NCI-H345 (cell line): ENCODE results near the gene CDC42BPA.
A peak's percentile ranks its signal among the peaks of the same experiment; 100 is the strongest.
"Not testable (repeated sequence)": the region's sequence is repeated elsewhere in the genome, so short reads cannot be mapped to it uniquely, and the experiment has no call there.

Source experiments
- DNase-seq: peaks from one replicate; lab custom pipeline; 2025; lab: John Stamatoyannopoulos, UW

The CDC42BPA gene

GRCh38 chr1:227261501-227261900, 56.8 kb downstream of the CDC42BPA start:
- DNase-seq: no peak

GRCh38 chr1:227260433-227260832, 57.9 kb downstream of the CDC42BPA start:
- DNase-seq: no peak

GRCh38 chr1:227257964-227258363, 60.3 kb downstream of the CDC42BPA start:
- no peak for DNase-seq

- no peak for DNase-seq
Observed at GRCh38 chr1:227255086-227255732, 63.1 kb downstream of the CDC42BPA start.

GRCh38 chr1:227253065-227253464, 65.2 kb downstream of the CDC42BPA start:
- no peak for DNase-seq

GRCh38 chr1:227245613-227246320, 72.5 kb downstream of the CDC42BPA start:
- no peak for DNase-seq

- no peak for DNase-seq
Observed at GRCh38 chr1:227244339-227245118, 73.8 kb downstream of the CDC42BPA start.

GRCh38 chr1:227242811-227243682, 75.2 kb downstream of the CDC42BPA start:
- DNase-seq: no peak

GRCh38 chr1:227240983-227241382, 77.3 kb downstream of the CDC42BPA start:
- no peak for DNase-seq

GRCh38 chr1:227234998-227235405, 83.3 kb downstream of the CDC42BPA start:
- peak; percentile 26 for DNase-seq

- not testable (repeated sequence) for DNase-seq
Observed at GRCh38 chr1:227231128-227231527, 87.2 kb downstream of the CDC42BPA start.

GRCh38 chr1:227228201-227228600, 90.1 kb downstream of the CDC42BPA start:
- DNase-seq: no peak

- DNase-seq: no peak
Observed at GRCh38 chr1:227227761-227228160, 90.5 kb downstream of the CDC42BPA start.

- DNase-seq: no peak
Observed at GRCh38 chr1:227225715-227226346, 92.5 kb downstream of the CDC42BPA start.

GRCh38 chr1:227223171-227223806, 95.0 kb downstream of the CDC42BPA start:
- no peak for DNase-seq

GRCh38 chr1:227219715-227220292, 98.5 kb downstream of the CDC42BPA start:
- DNase-seq: no peak

GRCh38 chr1:227218870-227219573, 99.3 kb downstream of the CDC42BPA start:
- DNase-seq: no peak

- DNase-seq: no peak
Observed at GRCh38 chr1:227215863-227216510, 102.3 kb downstream of the CDC42BPA start.

GRCh38 chr1:227214207-227214606, 104.1 kb downstream of the CDC42BPA start:
- no peak for DNase-seq
